GM18861 (cell line): ENCODE measurements around the gene COL27A1.

Experiments used
- ATAC-seq: cut with Tn5 transposase; IDR thresholded peaks from one replicate; pipeline ENCODE4 v1.9.1; 2021; ENCODE audit not compliant: unreplicated experiment

Gene COL27A1

GRCh38 chr9:114141553-114142402, 13.6 kb upstream of the COL27A1 start:
- ATAC-seq: no peak

- ATAC-seq: no peak
These were observed 12.1 kb upstream of the COL27A1 start for GRCh38 chr9:114143234-114143633.

GRCh38 chr9:114146735-114147134, 8.6 kb upstream of the COL27A1 start:
- ATAC-seq: no peak

DNA sequence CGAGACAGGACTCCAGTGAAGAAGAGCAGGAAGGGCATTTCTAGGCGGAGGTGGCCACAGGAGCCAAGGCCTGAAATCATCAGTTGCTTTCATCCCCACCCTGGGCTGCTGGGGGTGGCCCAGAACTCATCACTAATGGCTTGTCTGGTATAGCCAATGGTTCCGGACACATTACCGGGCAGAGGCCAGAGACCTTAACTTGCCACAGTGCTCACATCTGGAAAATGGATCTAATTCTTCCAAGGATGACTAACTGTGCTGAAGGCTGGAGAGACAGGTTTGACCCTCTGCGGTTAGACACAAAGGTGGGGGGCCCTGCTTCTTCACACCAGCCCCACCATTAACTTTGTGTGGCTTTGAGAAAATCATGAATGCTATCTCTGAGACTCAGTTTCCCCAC, 6.2 kb upstream of the COL27A1 start:
- ATAC-seq: no peak

DNA sequence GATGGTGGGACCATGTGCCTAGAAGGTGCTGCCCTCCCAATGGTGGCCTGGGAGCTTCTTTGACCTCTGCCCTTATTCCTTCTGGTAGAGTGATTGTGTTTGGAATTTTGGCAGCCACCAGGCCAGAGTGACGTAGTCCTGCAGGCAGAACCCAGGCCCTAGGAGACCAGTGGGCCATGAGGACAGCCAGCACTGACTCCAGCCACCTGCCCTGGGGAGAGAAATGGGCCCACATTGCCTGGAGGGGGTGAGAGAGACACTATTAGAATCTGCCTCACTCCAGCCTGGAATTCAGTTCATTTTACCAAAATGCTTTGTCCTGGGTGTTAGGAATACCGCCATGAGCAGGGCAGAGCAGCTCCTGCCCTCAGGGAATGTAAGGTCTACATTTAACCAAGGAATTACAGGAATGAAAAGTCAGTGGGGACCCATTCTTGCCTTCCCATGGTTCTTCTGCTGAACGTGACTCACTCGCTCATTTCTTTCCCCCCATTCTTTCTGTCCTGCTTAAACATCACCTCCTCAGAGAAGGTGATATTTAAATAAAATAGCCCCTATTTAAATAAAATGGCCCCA, 5.5 kb upstream of the COL27A1 start:
- no peak for ATAC-seq

GRCh38 chr9:114150608-114151007, 4.7 kb upstream of the COL27A1 start:
- ATAC-seq: no peak

GRCh38 chr9:114151426-114151956, 3.8 kb upstream of the COL27A1 start:
- no peak for ATAC-seq

DNA sequence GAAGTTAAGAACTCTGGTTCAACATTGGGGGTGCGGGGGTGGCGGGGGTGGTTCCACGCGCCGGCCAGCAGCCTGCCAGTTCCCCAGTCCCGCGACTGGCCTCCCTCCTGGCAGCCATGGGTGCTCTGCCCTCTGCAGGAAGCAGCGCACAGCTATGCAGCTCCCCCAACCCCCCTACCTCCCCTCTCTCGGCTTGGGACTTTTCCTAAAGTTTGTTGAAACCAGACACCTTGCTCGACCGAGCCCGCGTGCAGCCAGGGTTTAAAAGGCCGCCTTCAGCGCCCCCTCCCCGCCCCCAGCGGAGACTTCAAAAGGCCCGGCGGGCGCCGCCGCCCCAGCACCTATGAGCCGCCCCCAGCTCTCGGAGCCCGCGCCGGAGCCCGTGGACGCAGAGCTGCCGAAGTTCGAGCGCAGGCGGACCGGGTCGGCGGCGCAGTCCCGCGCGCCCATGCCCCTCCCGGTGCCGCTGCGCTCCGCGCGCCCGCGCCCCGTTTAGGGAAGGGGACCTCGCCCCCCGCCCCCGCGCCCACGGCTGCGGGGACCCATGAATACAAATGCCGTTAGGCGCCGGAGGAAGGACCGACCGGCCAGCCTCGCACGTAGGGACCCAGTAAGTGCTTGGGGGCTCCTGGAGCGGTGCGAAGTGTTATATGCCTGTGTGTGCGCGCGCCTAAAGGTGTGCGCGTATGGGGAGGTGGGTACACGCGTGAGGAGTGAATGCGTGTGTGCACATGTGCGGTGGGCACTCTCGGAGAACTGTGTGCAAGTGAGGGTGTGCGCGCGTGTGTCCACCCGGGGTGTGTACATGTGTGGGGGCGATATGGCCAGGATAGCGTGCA, 1.4 kb upstream of the COL27A1 start:
- no peak for ATAC-seq

DNA sequence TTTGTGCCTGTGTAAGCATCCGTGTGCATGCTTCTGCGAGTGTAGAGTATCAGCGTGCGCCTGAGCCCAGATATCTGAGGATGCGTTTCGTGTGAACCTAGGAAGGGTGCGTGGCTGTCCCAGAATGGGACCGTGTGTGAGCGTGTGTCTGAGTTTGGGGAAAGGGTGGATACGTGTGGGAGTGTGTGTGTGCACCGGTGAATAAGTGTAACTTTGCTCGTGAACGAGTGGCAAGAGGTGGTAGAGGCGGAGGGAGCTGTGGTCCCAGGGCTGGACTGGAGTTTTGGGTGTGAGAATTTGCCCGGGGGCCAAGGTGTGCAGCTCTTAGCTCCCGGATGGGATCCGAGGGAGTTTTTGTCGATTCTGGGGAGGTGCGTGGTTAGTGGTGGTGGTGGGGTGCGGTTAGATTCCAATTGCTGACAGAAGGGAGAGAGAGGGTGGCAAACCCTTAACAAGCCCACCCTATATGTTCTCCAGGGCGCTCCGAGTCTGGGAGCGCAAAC, 686 bp upstream of the COL27A1 start:
- ATAC-seq: no peak

GRCh38 chr9:114155995-114156656, 789 bp downstream of the COL27A1 start:
- ATAC-seq: no peak

GRCh38 chr9:114156657-114157421, 1.5 kb downstream of the COL27A1 start:
- ATAC-seq: no peak

- no peak for ATAC-seq
These were observed 2.3 kb downstream of the COL27A1 start for GRCh38 chr9:114157516-114158176.

- no peak for ATAC-seq
These were observed 3.3 kb downstream of the COL27A1 start for GRCh38 chr9:114158482-114159130.

DNA sequence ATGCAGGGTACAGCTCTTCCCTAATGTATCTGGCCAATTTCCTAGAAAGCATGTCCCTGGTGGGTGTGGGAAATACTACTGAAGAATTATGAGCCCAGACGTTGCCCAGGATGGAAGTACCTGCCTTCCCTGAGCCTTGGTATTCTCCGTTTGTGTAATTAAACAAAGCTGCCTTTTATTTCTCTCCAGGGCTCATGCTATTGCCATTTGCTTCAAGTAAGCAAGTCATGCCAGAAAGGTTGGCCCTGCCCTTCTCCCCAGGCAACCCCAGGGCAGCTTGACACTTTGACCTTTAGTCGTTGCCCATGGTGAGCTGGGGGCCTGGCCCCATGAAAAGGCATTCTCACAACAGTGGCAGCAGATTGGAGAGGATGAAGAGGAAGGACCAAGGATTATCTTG, 4.4 kb downstream of the COL27A1 start:
- ATAC-seq: no peak

DNA sequence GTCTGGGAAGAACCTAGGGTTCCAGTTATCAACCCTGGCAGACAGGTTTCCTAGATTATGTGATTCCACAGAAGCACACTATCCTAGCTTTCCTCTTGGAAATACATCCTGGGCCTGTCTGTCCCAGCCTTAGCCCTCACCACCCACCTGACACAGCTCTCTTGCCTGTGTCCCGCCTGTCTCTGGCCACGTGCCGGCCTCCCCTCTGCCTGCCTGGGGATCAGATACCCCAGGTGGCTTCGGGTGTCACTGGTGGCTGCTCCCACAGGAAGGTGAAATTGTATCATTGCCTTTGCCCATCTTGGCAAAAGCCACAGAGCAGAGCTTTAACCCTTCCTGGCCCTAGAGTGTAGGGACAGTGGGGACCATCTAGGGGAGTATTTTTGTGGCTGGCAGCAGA, 6.2 kb downstream of the COL27A1 start:
- no peak for ATAC-seq

DNA sequence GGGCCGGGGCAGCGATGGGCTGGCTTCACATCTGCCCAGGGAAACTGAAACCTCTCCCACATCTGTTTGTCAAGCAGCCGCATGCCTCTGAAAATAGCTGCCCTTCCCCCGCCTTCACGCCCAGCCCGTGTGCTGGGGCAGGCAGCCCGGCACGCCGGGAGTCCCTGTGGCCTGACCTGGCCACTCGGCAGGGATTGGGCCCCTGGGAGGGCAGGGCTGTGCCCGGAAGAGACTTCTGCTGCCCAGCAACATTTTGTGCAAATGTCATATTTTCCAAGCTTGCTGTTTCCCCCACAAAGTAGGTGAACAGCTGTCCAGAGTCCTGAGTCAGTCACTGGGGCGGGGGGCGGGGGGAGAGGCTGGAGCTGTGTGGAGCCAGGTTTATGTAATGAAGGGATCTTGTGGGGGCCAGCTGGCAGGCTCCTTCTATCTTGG, 8.2 kb downstream of the COL27A1 start:
- no peak for ATAC-seq

DNA sequence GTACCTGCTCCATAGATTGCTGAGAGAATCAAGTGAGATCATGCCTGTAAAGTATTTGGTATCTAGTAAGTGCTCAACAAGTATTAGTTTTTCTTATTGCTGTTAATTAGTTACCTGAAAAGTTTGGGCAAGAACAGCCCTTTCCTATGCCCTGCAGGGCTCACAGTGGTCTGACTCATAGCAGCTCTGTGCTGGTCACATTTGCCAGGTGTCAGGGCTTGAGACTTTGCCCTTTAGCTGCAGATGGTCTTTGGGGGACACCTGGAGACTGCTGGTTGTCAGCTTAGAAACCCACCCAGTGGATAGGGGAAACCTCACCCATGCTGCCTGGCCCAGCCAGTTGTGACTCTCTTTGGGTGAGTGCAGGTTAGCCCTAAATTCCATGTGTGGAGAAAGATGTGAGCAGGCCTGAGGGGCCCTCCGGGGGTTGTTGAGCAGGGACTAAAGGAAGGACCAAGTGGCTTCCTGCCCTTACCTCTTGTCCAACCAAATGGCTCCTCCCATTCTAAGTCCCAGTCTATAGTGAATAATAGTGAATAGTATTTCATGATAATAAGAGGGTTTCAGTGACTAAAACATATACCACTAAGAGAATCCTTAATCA, 9.0 kb downstream of the COL27A1 start:
- ATAC-seq: no peak

GRCh38 chr9:114165407-114166102, 10.2 kb downstream of the COL27A1 start:
- ATAC-seq: no peak
